ENCODE measurements around the gene NRTN. TPM values are rescaled to one million over a fixed set of nuclear protein-coding genes. Genes with fewer than 3 reads are reported as not detected.

Gene NRTN
- total and polyA plus RNA-seq, 4 donors = 1.3 to 5.3 (median 3.5) TPM

GRCh38 chr19:5832527-5833216, 27.8 kb downstream of the NRTN start (continued):
- no peak for TF ChIP-seq EGR1 (IDR thresholded peaks at IDR 0.05; ENCODE audit: low read depth in 2 of 2)

- peak overlapping the region in 1 of 2 donors; percentile 43 for H3K9ac ChIP-seq (ENCODE audit: low read depth in 1 of 2, low read length in 2 of 2)
- H3K4me1 ChIP-seq (ENCODE audit: control insufficient read depth in 4 of 4, insufficient read depth in 4 of 4, low read length in 3 of 4) = peaks cover 5 to 21% (median 19%) of the 10 kb centered on the region in 4 donors
- no peaks in the 10 kb centered on the region for H3K9me3 ChIP-seq (ENCODE audit: control insufficient read depth in 4 of 4, low read length in 3 of 4)
- H3K27ac ChIP-seq (ENCODE audit: low read depth in 1 of 2, low read length in 2 of 2) = peak overlapping the region; percentile 6 to 32
- 20% methylated on average over 15 of the region's 15 CpGs for WGBS
- peak overlapping the region; percentile 24 to 55 (median 41) for H3K4me3 ChIP-seq (ENCODE audit: low read depth in 1 of 3, low read length in 3 of 3)
- no peaks in the 10 kb centered on the region for H3K27me3 ChIP-seq (ENCODE audit: control insufficient read depth in 4 of 4, insufficient read depth in 4 of 4, low read length in 3 of 4)
- no peak for DNase-seq (ENCODE audit: low spot score)
- no peak for TF ChIP-seq REST (IDR thresholded peaks at IDR 0.05)
- TF ChIP-seq HNF4A (conservative IDR thresholded peaks at IDR 0.05) = peak; percentile 17 to 26
- H3K36me3 ChIP-seq (ENCODE audit: control insufficient read depth in 4 of 4, insufficient read depth in 3 of 4, low read depth in 1 of 4, low read length in 3 of 4) = no peaks in the 10 kb centered on the region
These were observed 33.0 kb downstream of the NRTN start for GRCh38 chr19:5837761-5838352.

- 46% methylated on average over 20 of the region's 20 CpGs for WGBS
- H3K36me3 ChIP-seq (ENCODE audit: control insufficient read depth in 4 of 4, insufficient read depth in 3 of 4, low read depth in 1 of 4, low read length in 3 of 4) = no peaks in the 10 kb centered on the region
- no peak for TF ChIP-seq NR2F2 (IDR thresholded peaks at IDR 0.05)
- no peak for TF ChIP-seq JUND (IDR thresholded peaks at IDR 0.05)
- TF ChIP-seq RXRA (IDR thresholded peaks at IDR 0.05) = no peak
- no peak for TF ChIP-seq CTCF (IDR thresholded peaks at IDR 0.05; ENCODE audit: low read depth, low read length, missing input control)
- no peak for TF ChIP-seq GABPA (IDR thresholded peaks at IDR 0.05 in 1 of 2, conservative IDR thresholded peaks at IDR 0.05 in 1 of 2)
- TF ChIP-seq TAF1 (conservative IDR thresholded peaks at IDR 0.05) = no peak
- no peak for TF ChIP-seq REST (IDR thresholded peaks at IDR 0.05)
- TF ChIP-seq SP1 (IDR thresholded peaks at IDR 0.05) = no peak
- no peak for TF ChIP-seq ATF3 (IDR thresholded peaks at IDR 0.05)
- TF ChIP-seq YY1 (IDR thresholded peaks at IDR 0.05) = no peak
- no peak for TF ChIP-seq MAX (IDR thresholded peaks at IDR 0.05)
- H3K9ac ChIP-seq (ENCODE audit: low read depth in 1 of 2, low read length in 2 of 2) = peak overlapping the region in 1 of 2 donors; percentile 28
- H3K4me3 ChIP-seq (ENCODE audit: low read depth in 1 of 3, low read length in 3 of 3) = peak overlapping the region in 2 of 3 donors; percentile 24 to 55
- peaks cover 5 to 21% (median 19%) of the 10 kb centered on the region in 4 donors for H3K4me1 ChIP-seq (ENCODE audit: control insufficient read depth in 4 of 4, insufficient read depth in 4 of 4, low read length in 3 of 4)
- peak overlapping the region; percentile 6 to 32 for H3K27ac ChIP-seq (ENCODE audit: low read depth in 1 of 2, low read length in 2 of 2)
- H3K27me3 ChIP-seq (ENCODE audit: control insufficient read depth in 4 of 4, insufficient read depth in 4 of 4, low read length in 3 of 4) = no peaks in the 10 kb centered on the region
- H3K9me3 ChIP-seq (ENCODE audit: control insufficient read depth in 4 of 4, low read length in 3 of 4) = no peaks in the 10 kb centered on the region
- no peak for DNase-seq (ENCODE audit: low spot score)
These were observed 33.6 kb downstream of the NRTN start for GRCh38 chr19:5838353-5839064.

Measured in liver (tissue), 9 donors.